ENCODE data around the gene AGPAT3.

DNA sequence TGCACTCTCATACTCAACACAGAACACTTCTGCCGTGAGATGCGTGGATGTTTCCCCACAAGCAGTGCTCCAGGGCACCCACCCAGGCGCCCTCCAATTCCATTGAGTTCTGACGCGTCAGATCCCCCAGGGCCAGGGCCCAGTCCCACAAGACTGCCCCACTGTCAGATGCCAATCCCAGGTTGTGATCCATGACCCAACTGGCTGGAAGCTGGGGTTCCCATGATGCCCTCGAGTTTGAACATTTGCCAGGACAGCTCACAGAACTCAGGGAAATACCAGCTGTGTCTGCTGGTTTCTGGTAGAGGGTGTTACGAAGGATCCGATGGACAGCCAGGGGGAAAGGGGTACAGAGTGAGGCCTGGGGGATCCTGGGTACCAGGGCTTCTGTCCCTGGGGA, 58.4 kb downstream of the AGPAT3 start:
- TF ChIP-seq EP300 (IDR thresholded peaks at IDR 0.05) (no peak), POLR2A (IDR thresholded peaks at IDR 0.05) (no peak)
- TF ChIP-seq, protein P1, sequence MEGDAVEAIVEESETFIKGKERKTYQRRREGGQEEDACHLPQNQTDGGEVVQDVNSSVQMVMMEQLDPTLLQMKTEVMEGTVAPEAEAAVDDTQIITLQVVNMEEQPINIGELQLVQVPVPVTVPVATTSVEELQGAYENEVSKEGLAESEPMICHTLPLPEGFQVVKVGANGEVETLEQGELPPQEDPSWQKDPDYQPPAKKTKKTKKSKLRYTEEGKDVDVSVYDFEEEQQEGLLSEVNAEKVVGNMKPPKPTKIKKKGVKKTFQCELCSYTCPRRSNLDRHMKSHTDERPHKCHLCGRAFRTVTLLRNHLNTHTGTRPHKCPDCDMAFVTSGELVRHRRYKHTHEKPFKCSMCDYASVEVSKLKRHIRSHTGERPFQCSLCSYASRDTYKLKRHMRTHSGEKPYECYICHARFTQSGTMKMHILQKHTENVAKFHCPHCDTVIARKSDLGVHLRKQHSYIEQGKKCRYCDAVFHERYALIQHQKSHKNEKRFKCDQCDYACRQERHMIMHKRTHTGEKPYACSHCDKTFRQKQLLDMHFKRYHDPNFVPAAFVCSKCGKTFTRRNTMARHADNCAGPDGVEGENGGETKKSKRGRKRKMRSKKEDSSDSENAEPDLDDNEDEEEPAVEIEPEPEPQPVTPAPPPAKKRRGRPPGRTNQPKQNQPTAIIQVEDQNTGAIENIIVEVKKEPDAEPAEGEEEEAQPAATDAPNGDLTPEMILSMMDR (IDR thresholded peaks at IDR 0.05): no peak
